Calu3 (cell line): ENCODE data around the gene NUP35. TPM values are rescaled to one million over a fixed set of nuclear protein-coding genes. Genes with fewer than 3 reads are reported as not detected.

Experiments used
- BruUV-seq: library from RNA; stranded (reverse); fragments of 400-500 nt; replicated peaks from 2 replicates; lab custom pipeline; 2021; lab: Mats Ljungman, UMichigan
- CTCF ChIA-PET: fragments of 300-600 bp; sonication (Branson Sonifier 250); formaldehyde crosslinking; loops from one replicate; lab custom pipeline; 2022; ENCODE audit warnings: antibody characterized with exemption; lab: Charles Lee
- DNase-seq: peaks from one replicate; pipeline ENCODE4 v3.0.0; 2022
- H3K27ac Mint-ChIP-seq: one replicate; pipeline ENCODE4 v1.8.0; 2022; ENCODE audit warnings: mixed read lengths; ENCODE audit not compliant: unreplicated experiment
- H3K27me3 Mint-ChIP-seq: one replicate; pipeline ENCODE4 v1.8.0; 2022; ENCODE audit warnings: mixed read lengths; ENCODE audit not compliant: unreplicated experiment
- H3K36me3 Mint-ChIP-seq: one replicate; pipeline ENCODE4 v1.8.0; 2022; ENCODE audit warnings: mild to moderate bottlenecking, moderate library complexity, mixed read lengths; ENCODE audit not compliant: insufficient read depth, unreplicated experiment
- H3K4me1 Mint-ChIP-seq: one replicate; pipeline ENCODE4 v1.8.0; 2022; ENCODE audit warnings: mild to moderate bottlenecking, low read depth, mixed read lengths; ENCODE audit not compliant: unreplicated experiment
- H3K4me3 Mint-ChIP-seq: one replicate; pipeline ENCODE4 v1.8.0; 2022; ENCODE audit warnings: mild to moderate bottlenecking, low read depth, moderate library complexity, mixed read lengths; ENCODE audit not compliant: unreplicated experiment
- H3K9me3 Mint-ChIP-seq: one replicate; pipeline ENCODE4 v1.8.0; 2022; ENCODE audit warnings: low read depth, mixed read lengths; ENCODE audit not compliant: unreplicated experiment
- intact Hi-C: fragments of 100-400 bp; cut with micrococcal nuclease; formaldehyde crosslinking; loops from one replicate; pipeline ENCODE4 v1.10.0; 2022; ENCODE audit not compliant: unreplicated experiment
- total RNA-seq: library from RNA; stranded (reverse); gene quantifications from 2 replicates; pipeline ENCODE4 v1.2.3, GENCODE V29; 2022
- TF ChIP-seq, protein P1 (sequence below): fragments of 200-600 bp; IDR thresholded peaks from one replicate; pipeline ENCODE4 v1.8.0; 2022; ENCODE audit warnings: antibody characterized with exemption; ENCODE audit not compliant: unreplicated experiment

Gene NUP35
- total RNA-seq, 1 experiment from 2014 or later, result 35.9 TPM

DNA sequence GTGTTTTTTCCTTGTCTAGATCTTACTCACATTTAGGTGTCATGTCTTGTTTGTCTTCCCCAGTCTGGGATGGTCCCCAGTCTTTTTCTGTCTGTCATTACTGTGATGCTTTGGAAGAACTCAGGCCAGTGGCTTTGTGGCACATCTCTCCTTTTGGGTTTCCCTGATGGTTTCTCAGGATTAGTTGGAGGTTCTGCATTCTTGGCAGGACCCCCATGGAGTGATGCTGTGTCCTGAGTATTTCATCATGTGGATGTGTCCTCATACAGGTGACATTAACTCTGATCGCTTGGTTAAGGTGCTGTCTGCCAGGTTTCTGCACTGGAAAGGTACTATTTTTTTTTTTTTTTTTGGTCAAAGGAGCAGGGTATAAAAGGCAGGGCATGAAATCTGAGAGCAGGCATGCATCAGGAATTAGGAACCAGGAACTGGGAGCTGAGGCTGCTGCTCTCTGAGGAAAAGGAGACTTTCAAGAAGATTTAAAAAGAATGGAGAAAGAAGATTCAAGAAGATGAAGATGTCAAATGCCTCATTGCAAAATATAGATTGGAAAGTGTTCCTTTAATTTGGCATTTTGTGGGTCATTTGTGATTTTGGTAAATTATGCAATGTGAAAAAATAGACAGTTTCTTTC is 85.3 kb downstream of the NUP35 start:
- Mint-ChIP-seq H3K36me3 (peaks cover 4% of the 10 kb centered on the region), H3K4me3 (no peak overlapping the region), H3K9me3 (peaks cover 11% of the 10 kb centered on the region), H3K27me3 (no peaks in the 10 kb centered on the region), H3K4me1 (peaks cover 9% of the 10 kb centered on the region), H3K27ac (no peak overlapping the region)
- no TSS peak for BruUV-seq
- CTCF ChIA-PET, result no interaction called here
- intact Hi-C loops, result no loop called here
- TF ChIP-seq, protein P1, sequence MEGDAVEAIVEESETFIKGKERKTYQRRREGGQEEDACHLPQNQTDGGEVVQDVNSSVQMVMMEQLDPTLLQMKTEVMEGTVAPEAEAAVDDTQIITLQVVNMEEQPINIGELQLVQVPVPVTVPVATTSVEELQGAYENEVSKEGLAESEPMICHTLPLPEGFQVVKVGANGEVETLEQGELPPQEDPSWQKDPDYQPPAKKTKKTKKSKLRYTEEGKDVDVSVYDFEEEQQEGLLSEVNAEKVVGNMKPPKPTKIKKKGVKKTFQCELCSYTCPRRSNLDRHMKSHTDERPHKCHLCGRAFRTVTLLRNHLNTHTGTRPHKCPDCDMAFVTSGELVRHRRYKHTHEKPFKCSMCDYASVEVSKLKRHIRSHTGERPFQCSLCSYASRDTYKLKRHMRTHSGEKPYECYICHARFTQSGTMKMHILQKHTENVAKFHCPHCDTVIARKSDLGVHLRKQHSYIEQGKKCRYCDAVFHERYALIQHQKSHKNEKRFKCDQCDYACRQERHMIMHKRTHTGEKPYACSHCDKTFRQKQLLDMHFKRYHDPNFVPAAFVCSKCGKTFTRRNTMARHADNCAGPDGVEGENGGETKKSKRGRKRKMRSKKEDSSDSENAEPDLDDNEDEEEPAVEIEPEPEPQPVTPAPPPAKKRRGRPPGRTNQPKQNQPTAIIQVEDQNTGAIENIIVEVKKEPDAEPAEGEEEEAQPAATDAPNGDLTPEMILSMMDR, result no peak
- DNase-seq, result no peak

Other genes starting within 250 kb of the NUP35 start
- gene NCKAP1, start 86.0 kb upstream of the NUP35 start, total RNA-seq, result 143 and 157 TPM in 2 replicates
- 1.6 and 2.7 TPM in 2 replicates for gene DUSP19, start 45.7 kb upstream of the NUP35 start, total RNA-seq